Measurements from ENCODE around the gene CKAP4. TPM values are rescaled to one million over a fixed set of nuclear protein-coding genes. Genes with fewer than 3 reads are reported as not detected.
A peak's percentile ranks its signal among the peaks of the same experiment; 100 is the strongest.

Gene CKAP4
- total and polyA plus RNA-seq, 2 of the 13 experiments (the other 11 are each of a cell fraction or from before 2014, with no cell fraction given), result 39.2 to 70.2 TPM

DNA sequence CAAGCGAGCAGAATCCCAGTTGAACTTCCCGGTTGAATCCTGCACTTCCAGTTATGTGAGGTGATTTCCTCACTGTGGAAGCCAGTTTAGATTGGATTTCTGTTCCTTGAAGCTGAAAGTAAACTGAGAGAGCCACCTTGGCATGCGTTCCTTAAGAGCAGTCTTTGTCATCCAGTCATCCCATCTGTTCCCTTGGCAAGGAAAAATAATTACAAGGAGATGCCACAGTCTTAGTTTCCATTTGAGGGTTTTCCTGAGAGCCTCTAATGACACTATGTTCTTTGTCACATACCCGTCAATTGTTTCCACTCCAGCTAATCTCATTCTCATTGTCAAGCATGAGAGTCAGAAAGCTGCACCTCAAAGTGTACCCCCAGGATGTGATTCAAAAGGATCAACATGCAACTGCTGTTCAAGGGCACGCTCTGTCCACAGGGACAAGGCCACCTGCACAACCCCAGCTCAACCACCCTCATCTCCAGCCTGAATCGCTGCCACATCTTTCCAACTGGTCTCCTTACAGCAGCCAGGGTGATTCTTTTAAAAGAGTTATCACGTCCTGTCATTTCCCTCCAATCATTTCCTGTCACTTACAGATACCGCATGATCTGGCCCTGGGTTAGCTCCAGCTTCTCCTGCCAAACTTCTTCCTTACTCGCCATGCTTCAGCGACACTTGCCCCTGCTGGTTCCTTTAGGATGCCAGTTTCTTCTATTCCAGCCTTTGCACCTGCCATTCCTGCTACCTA lies 36.7 kb upstream of the CKAP4 start (continued):
- no peak for TF ChIP-seq ZNF263 (CRISPR knock-in tag; IDR thresholded peaks at IDR 0.05)
- TF ChIP-seq TEAD3 (CRISPR knock-in tag; optimal IDR thresholded peaks at IDR 0.05; ENCODE audit: borderline replicate concordance), result peak; percentile 88
- no peak for TF ChIP-seq ZNF383 (CRISPR knock-in tag; IDR thresholded peaks at IDR 0.05; ENCODE audit: borderline replicate concordance)
- no peak for TF ChIP-seq SRF (IDR thresholded peaks at IDR 0.05; ENCODE audit: low read depth, low read length)
- TF ChIP-seq, protein P1, sequence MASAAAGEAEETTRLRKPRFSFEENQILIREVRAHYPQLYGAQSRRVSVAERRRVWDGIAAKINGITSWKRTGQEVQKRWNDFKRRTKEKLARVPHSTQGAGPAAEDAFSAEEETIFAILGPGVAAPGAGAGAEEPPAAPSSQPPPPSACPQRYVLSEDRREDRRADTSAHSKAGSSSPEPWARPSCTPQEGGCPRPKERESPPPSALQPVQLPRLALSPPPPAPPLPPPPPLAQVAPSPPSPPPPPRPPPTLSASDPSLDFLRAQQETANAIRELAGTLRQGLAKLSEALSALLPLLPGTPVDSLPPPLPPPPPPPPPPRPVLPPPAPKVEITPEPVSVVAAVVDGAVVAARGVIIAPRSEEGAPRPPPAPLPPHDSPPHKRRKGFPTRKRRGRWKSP (CRISPR knock-in tag; IDR thresholded peaks at IDR 0.05), result peak; percentile 79; the same call in 1 of the 2 replicates
- TF ChIP-seq, protein P2, sequence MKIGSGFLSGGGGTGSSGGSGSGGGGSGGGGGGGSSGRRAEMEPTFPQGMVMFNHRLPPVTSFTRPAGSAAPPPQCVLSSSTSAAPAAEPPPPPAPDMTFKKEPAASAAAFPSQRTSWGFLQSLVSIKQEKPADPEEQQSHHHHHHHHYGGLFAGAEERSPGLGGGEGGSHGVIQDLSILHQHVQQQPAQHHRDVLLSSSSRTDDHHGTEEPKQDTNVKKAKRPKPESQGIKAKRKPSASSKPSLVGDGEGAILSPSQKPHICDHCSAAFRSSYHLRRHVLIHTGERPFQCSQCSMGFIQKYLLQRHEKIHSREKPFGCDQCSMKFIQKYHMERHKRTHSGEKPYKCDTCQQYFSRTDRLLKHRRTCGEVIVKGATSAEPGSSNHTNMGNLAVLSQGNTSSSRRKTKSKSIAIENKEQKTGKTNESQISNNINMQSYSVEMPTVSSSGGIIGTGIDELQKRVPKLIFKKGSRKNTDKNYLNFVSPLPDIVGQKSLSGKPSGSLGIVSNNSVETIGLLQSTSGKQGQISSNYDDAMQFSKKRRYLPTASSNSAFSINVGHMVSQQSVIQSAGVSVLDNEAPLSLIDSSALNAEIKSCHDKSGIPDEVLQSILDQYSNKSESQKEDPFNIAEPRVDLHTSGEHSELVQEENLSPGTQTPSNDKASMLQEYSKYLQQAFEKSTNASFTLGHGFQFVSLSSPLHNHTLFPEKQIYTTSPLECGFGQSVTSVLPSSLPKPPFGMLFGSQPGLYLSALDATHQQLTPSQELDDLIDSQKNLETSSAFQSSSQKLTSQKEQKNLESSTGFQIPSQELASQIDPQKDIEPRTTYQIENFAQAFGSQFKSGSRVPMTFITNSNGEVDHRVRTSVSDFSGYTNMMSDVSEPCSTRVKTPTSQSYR (CRISPR knock-in tag; IDR thresholded peaks at IDR 0.05; ENCODE audit: borderline replicate concordance), result peak; percentile 63; the same call in 1 of the 2 replicates
- TF ChIP-seq NCOA5 (CRISPR knock-in tag; IDR thresholded peaks at IDR 0.05), result no peak
- peak; percentile 23; the same call in 1 of the 2 replicates for TF ChIP-seq HOXA5 (CRISPR knock-in tag; IDR thresholded peaks at IDR 0.05)
- TF ChIP-seq ETV6 (CRISPR knock-in tag; conservative IDR thresholded peaks at IDR 0.05), result no peak
- no peak for TF ChIP-seq ZNF709 (CRISPR knock-in tag; IDR thresholded peaks at IDR 0.05)
- no peak for TF ChIP-seq MAZ (IDR thresholded peaks at IDR 0.05; ENCODE audit: borderline replicate concordance, low read depth, low read length)
- peak; percentile 51 for TF ChIP-seq MAZ (CRISPR knock-in tag; IDR thresholded peaks at IDR 0.05; ENCODE audit: low read depth)
- peak; percentile 91; the same call in 1 of the 2 replicates for TF ChIP-seq ZNF292 (CRISPR knock-in tag; IDR thresholded peaks at IDR 0.05; ENCODE audit: borderline replicate concordance, low read depth)
- TF ChIP-seq, protein P3, sequence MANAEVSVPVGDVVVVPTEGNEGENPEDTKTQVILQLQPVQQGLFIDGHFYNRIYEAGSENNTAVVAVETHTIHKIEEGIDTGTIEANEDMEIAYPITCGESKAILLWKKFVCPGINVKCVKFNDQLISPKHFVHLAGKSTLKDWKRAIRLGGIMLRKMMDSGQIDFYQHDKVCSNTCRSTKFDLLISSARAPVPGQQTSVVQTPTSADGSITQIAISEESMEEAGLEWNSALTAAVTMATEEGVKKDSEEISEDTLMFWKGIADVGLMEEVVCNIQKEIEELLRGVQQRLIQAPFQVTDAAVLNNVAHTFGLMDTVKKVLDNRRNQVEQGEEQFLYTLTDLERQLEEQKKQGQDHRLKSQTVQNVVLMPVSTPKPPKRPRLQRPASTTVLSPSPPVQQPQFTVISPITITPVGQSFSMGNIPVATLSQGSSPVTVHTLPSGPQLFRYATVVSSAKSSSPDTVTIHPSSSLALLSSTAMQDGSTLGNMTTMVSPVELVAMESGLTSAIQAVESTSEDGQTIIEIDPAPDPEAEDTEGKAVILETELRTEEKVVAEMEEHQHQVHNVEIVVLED (CRISPR knock-in tag; IDR thresholded peaks at IDR 0.05; ENCODE audit: borderline replicate concordance), result peak; percentile 37; the same call in 1 of the 2 replicates
- TF ChIP-seq RORA (CRISPR knock-in tag; IDR thresholded peaks at IDR 0.05), result 0 out of 2 replicates have a peak, but pooled peaks have one; percentile 69
- no peak for TF ChIP-seq ZZZ3 (CRISPR knock-in tag; IDR thresholded peaks at IDR 0.05; ENCODE audit: borderline replicate concordance)
- peak; percentile 83 for TF ChIP-seq ZNF746 (CRISPR knock-in tag; IDR thresholded peaks at IDR 0.05)
- TF ChIP-seq, protein P4, sequence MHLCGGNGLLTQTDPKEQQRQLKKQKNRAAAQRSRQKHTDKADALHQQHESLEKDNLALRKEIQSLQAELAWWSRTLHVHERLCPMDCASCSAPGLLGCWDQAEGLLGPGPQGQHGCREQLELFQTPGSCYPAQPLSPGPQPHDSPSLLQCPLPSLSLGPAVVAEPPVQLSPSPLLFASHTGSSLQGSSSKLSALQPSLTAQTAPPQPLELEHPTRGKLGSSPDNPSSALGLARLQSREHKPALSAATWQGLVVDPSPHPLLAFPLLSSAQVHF (CRISPR knock-in tag; IDR thresholded peaks at IDR 0.05), result no peak
- TF ChIP-seq, protein P5, sequence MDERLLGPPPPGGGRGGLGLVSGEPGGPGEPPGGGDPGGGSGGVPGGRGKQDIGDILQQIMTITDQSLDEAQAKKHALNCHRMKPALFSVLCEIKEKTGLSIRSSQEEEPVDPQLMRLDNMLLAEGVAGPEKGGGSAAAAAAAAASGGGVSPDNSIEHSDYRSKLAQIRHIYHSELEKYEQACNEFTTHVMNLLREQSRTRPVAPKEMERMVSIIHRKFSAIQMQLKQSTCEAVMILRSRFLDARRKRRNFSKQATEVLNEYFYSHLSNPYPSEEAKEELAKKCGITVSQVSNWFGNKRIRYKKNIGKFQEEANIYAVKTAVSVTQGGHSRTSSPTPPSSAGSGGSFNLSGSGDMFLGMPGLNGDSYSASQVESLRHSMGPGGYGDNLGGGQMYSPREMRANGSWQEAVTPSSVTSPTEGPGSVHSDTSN (CRISPR knock-in tag; IDR thresholded peaks at IDR 0.05), result no peak
- peak; percentile 49; the same call in 1 of the 2 replicates for TF ChIP-seq SMARCE1 (IDR thresholded peaks at IDR 0.05; ENCODE audit: borderline replicate concordance)
- TF ChIP-seq POLR2AphosphoS2 (IDR thresholded peaks at IDR 0.05; ENCODE audit: low read depth, low read length), result no peak

All from HepG2 (cell line).